Fibroblast of lung (primary cell): ENCODE measurements around the gene PNLDC1.

Experiments
- CTCF ChIP-seq, 2 donors: IDR thresholded peaks in 1 of 2; conservative IDR thresholded peaks in 1 of 2; 1 replicate in 1 of 2; 2 replicates in 1 of 2; pipeline ENCODE4 v1.5.1; 2011 to 2012; ENCODE audit warnings: low read length in 2 of 2, control low read depth in 1 of 2, inconsistent platforms in 1 of 2, low read depth in 1 of 2, mild to moderate bottlenecking in 1 of 2
- EZH2 ChIP-seq: IDR thresholded peaks from 2 replicates; pipeline ENCODE4 v1.5.1; 2012; ENCODE audit warnings: low read length, control low read depth, mild to moderate bottlenecking; ENCODE audit errors: missing control alignments

DNA sequence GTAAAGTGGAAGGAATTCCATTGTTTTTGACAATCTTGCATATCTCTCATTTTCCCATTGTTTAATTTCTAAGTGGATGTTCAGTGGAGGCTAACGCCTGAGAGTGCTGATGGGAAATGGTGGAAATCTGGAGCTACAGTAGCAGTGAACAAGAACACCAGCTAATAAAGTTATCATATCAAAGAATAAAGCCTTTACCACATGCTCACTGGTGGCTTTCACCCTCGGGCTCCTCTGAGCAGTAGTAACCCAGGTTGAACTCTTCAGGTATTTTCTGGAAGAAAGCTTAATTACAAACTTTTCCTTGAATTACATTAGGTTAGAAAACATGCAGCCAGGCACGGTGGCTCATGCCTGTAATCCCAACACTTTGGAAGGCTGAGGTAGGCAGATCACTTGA lies 48.6 kb upstream of the PNLDC1 start:
- TF ChIP-seq CTCF (conservative IDR thresholded peaks at IDR 0.05 in 1 of 2, IDR thresholded peaks at IDR 0.05 in 1 of 2; ENCODE audit: low read depth in 1 of 2, low read length in 2 of 2) (no peak), EZH2 (no peak)
